Fibroblast of peridontal ligament (primary cell): ENCODE data around the gene CITED1.

Source experiments
- DNase-seq: peaks from one replicate; pipeline ENCODE4 v3.0.0-alpha.2; 2010; ENCODE audit errors: extremely low read depth

CITED1 gene

DNA sequence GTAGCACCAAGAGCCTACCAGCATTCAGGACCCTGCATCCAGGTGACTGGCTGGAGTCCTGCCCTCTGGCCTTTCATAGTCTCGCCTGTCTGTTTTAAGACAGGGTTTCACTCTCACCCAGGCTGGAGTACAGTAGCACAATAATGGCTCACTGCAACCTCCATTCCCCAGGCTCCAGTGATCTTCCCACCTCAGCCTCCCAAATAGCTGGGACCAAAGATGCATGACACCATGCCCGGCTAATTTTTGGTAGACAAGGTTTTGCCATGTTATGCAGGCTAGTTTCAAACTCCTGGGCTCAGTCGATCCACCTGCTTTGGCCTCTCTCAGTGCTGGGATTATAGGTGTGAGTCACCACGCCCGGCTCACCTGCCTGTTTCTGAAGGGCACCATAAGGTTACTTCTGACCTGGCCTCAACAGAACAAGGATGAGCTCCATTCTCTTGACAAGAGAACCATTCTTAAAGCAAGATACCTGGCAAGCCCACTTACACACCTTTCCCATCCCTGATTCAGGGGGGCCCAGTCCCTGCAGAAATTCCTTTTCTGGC is 35.3 kb downstream of the CITED1 start:
- DNase-seq = no peak

DNA sequence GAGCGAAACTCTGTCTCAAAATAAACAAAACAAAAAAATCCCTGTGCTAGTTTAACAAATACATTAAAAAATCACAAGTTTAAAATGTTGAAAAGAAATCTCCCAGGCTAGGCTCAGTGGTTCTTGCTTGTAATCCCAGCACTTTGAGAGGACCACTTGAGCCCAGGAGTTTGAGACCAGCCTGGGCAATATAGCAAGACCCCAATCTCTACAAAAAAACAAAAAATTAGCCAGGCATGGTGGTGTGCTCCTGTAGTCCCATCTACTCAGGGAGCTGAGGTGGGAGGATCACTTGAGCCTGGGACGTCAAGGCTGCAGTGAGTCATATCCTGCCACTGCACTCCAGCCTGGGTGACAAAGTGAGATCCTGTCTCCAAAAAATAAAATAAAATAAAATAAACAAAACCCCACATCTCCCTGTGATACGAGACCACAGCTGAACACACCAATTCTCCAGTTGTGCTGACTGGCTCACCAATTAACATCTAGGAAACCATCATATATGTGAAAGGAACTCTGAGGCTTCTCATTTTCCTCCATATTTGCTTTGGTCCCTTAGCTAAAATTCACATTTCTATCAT is 36.0 kb downstream of the CITED1 start:
- no peak for DNase-seq

DNA sequence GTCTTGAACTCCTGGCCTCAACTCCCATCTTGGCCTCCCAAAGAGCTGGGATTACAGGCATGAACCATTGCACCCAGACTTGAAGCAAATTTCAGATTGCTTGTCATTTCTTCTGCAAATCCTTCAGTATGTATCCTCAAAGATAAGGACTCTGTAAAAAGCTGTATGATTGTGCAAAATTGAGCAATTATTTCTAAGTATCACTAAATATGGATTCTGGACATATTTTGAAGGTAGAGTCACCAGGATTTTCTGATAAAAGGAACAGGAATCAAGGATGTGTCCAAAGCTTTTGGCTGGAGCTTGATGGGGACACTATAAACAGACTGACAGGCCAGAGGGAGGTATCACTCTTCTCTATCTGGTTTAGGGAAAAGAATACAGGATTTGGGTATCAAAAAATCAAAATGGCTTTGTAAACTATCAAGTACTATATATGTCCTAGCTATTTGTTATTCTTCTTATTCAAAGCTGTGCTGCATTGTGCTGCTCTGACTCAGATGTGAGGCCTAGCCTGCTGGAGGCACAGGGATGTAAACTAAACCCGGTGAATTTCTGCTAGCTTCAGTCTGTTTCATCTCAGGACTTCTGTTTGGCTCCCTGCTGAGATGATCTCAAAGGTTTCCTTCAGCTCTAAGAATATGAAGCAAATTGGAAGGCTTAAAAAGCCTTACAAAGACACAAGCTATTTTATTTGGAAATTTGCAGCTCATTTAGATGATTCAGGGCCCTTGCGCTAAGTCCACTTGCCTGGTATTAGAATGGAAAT is 36.9 kb downstream of the CITED1 start:
- peak; percentile 67 for DNase-seq

DNA sequence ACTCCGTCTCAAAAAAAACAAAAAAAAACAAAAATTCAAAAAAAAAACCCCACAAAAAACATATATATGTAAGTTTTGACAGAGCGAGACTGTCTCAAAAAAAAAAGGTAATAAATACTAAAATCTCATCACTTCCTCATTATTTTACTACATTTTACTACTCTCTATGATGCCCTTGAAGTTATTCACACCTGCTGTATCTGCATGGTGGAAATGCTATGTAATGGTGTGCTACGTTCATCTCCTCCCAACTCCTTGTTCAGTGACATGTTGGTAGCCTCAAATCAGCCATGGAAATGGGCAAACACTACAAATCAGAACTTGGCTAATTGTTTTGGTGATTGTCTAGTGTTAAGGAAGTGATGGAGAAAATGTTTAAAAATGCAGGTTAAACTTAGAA is 40.5 kb downstream of the CITED1 start:
- no peak for DNase-seq

DNA sequence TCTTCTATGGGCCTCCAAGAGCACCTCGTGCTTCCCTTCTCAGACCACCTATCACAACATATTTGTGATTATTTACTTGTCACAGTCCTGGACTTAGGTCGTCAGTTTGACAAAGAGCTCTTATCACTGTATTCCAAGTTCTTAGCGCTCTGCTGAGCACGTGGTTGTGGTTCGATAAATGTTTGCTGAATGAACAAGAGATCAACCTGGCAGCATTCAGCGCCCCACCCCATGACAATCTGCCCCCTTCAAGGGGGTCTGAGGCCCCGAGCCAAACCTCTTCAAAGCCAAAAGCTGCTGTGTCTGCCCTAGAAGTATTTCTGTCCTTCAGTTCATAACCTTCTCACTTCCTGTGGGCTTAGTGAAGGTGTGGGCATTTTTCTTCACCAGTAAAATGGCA is 43.6 kb downstream of the CITED1 start:
- no peak for DNase-seq

DNA sequence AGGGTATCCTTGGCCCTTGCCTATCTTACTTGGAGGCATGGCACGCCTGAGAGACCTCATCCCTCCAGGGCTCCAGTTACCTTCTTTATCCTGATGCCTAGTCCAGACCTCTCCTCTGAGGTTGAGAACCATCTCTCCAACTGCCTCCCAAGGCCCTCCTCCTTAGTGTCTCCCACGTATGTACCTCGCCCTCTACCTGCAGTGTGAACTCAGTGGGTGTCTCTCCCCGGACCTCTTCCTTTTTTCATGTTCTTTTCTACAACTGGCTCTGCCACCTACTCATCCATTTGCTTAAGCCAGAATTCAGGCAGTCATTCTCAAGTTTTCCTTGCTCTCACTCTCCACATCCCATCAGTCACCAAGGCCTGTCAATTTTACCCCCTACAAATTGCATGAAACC is 45.3 kb downstream of the CITED1 start:
- no peak for DNase-seq

- peak; percentile 73 for DNase-seq
Observed at GRCh38 chrX:72258174-72258573, 47.5 kb downstream of the CITED1 start.

DNA sequence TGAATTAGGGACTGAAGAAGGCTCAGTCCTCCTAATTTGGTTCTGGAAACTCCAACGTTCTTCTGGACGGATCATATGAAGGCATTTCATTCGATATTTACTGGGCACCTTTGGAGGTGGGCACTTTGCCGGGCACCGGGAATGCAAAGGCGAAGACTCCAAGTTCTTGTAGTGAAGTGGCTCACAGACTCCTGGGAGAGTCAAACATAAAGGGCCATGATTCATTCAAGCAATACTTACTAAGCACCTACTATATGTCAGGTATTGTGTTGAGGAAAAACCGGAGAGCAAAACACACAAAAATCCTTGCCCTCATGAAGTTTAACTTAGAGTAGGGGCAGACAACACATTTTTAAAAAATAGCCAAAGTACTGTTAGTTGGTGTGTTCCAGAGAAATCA is 49.9 kb downstream of the CITED1 start:
- no peak for DNase-seq

DNA sequence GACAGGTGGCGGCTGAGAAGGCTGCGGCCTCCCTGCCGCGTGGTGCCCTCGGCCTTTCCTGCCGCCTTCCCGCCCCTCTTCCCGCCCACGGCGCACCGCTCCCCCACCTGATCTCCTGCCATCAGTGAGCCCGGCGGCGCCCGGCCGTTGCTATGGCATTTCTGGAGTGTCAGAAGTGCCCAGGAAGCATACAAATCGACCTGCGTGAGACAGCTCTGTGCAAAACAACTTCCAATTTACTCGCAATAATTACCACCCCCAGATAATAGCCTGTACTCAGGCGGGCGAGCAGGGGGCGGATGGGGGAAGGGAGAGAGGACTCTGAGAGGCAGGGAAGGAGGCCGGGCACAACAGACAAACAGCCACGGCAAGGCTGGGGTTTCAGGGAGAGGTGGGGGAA is 50.3 kb downstream of the CITED1 start:
- DNase-seq = no peak

DNA sequence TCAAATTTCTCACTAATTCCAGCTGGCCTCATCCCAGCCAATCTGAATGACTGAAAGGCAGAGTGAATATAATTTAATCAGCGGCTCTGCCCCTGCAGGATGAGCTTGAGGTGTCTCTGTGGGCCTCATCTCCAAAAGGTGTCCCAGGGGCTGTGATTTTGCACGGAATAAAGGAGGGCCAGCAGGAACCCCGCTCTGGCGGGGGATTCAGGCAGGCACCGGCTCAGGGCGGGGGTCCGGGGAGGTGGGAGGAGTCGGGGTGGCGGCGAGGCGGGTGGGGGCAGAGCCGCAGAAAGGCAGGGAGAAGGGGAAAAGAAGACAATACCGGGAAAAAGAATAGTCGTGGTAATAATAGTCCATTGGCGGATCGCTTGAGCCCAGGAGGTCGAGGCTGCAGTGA is 50.9 kb downstream of the CITED1 start:
- DNase-seq = no peak

- no peak for DNase-seq
Observed at GRCh38 chrX:72253686-72254085, 52.0 kb downstream of the CITED1 start.
